ENCODE measurements around the gene RBM19.

The RBM19 gene

GRCh38 chr12:114006482-114007425 is 40.6 kb upstream of the RBM19 start:
- H3K79me2 ChIP-seq (ENCODE audit: insufficient read depth, low read length) = no peaks in the 10 kb centered on the region
- no peak overlapping the region for H3K9ac ChIP-seq (ENCODE audit: low read length)
- H3K9me3 ChIP-seq (ENCODE audit: low read length) = no peaks in the 10 kb centered on the region
- H3K4me3 ChIP-seq (ENCODE audit: low read depth, low read length, poor library complexity, severe bottlenecking) = no peak overlapping the region
- no peak overlapping the region for H3K4me2 ChIP-seq (ENCODE audit: low read length)
- H3K27ac ChIP-seq (ENCODE audit: low read depth, low read length, poor library complexity, severe bottlenecking) = no peak overlapping the region
- H3K9me2 ChIP-seq (ENCODE audit: low read depth, low read length) = no peaks in the 10 kb centered on the region
- H2AFZ ChIP-seq (ENCODE audit: low read length) = no peak overlapping the region
- H3K36me3 ChIP-seq (ENCODE audit: insufficient read depth, low read length) = no peaks in the 10 kb centered on the region
- H4K20me1 ChIP-seq (ENCODE audit: insufficient read depth, low read length) = no peaks in the 10 kb centered on the region
- no peaks in the 10 kb centered on the region for H3K4me1 ChIP-seq (ENCODE audit: insufficient read depth, low read length, severe bottlenecking)
- H3F3A ChIP-seq (ENCODE audit: insufficient read depth, low read length) = no peaks in the 10 kb centered on the region
- no peaks in the 10 kb centered on the region for H3K27me3 ChIP-seq (ENCODE audit: insufficient read depth, low read length)
- TF ChIP-seq CTCF (IDR thresholded peaks at IDR 0.05; ENCODE audit: low read length) (no peak), EZH2 (IDR thresholded peaks at IDR 0.05; ENCODE audit: borderline replicate concordance, low read length) (no peak)

GRCh38 chr12:114004402-114004801 is 38.3 kb upstream of the RBM19 start:
- Histone ChIP-seq H3K27ac (ENCODE audit: low read depth, low read length, poor library complexity, severe bottlenecking) (no peak overlapping the region), H3K36me3 (ENCODE audit: insufficient read depth, low read length) (no peaks in the 10 kb centered on the region), H3K4me3 (ENCODE audit: low read depth, low read length, poor library complexity, severe bottlenecking) (no peak overlapping the region), H3F3A (ENCODE audit: insufficient read depth, low read length) (no peaks in the 10 kb centered on the region), H2AFZ (ENCODE audit: low read length) (no peak overlapping the region), H3K27me3 (ENCODE audit: insufficient read depth, low read length) (no peaks in the 10 kb centered on the region), H3K4me2 (ENCODE audit: low read length) (no peak overlapping the region), H3K4me1 (ENCODE audit: insufficient read depth, low read length, severe bottlenecking) (no peaks in the 10 kb centered on the region), H3K9me3 (ENCODE audit: low read length) (no peaks in the 10 kb centered on the region), H3K79me2 (ENCODE audit: insufficient read depth, low read length) (no peaks in the 10 kb centered on the region), H3K9me2 (ENCODE audit: low read depth, low read length) (no peaks in the 10 kb centered on the region), H4K20me1 (ENCODE audit: insufficient read depth, low read length) (no peaks in the 10 kb centered on the region), H3K9ac (ENCODE audit: low read length) (no peak overlapping the region)
- TF ChIP-seq CTCF (IDR thresholded peaks at IDR 0.05; ENCODE audit: low read length) = no peak
- TF ChIP-seq EZH2 (IDR thresholded peaks at IDR 0.05; ENCODE audit: borderline replicate concordance, low read length) = no peak

GRCh38 chr12:114003286-114003685 is 37.2 kb upstream of the RBM19 start:
- Histone ChIP-seq H3K9me3 (ENCODE audit: low read length) (no peaks in the 10 kb centered on the region), H3K9me2 (ENCODE audit: low read depth, low read length) (no peaks in the 10 kb centered on the region), H3K4me3 (ENCODE audit: low read depth, low read length, poor library complexity, severe bottlenecking) (no peak overlapping the region), H3K27ac (ENCODE audit: low read depth, low read length, poor library complexity, severe bottlenecking) (no peak overlapping the region), H3F3A (ENCODE audit: insufficient read depth, low read length) (no peaks in the 10 kb centered on the region), H2AFZ (ENCODE audit: low read length) (no peak overlapping the region), H4K20me1 (ENCODE audit: insufficient read depth, low read length) (no peaks in the 10 kb centered on the region), H3K79me2 (ENCODE audit: insufficient read depth, low read length) (no peaks in the 10 kb centered on the region), H3K4me2 (ENCODE audit: low read length) (no peak overlapping the region), H3K4me1 (ENCODE audit: insufficient read depth, low read length, severe bottlenecking) (no peaks in the 10 kb centered on the region), H3K9ac (ENCODE audit: low read length) (no peak overlapping the region), H3K27me3 (ENCODE audit: insufficient read depth, low read length) (no peaks in the 10 kb centered on the region), H3K36me3 (ENCODE audit: insufficient read depth, low read length) (no peaks in the 10 kb centered on the region)
- no peak for TF ChIP-seq CTCF (IDR thresholded peaks at IDR 0.05; ENCODE audit: low read length)
